PFSK-1 (cell line): ENCODE measurements around the gene RHBG.

Experiments
- SIN3A ChIP-seq: IDR thresholded peaks from 2 replicates; pipeline ENCODE4 v1.6.1; 2012; ENCODE audit warnings: mild to moderate bottlenecking, low read length, moderate library complexity, borderline replicate concordance; ENCODE audit not compliant: insufficient read depth
- TAF1 ChIP-seq: IDR thresholded peaks from 2 replicates; pipeline ENCODE4 v1.6.1; 2012; ENCODE audit warnings: low read length, control low read depth, borderline replicate concordance; ENCODE audit not compliant: insufficient read depth
- TF ChIP-seq, protein P1 (sequence below), 2 experiments: IDR thresholded peaks; 2 replicates each; pipeline versions ENCODE4 v1.6.1 to v1.8.0; 2011 to 2012; ENCODE audit warnings: low read depth in 2 of 2, low read length in 2 of 2, control low read depth in 1 of 2, inconsistent platforms in 1 of 2, mild to moderate bottlenecking in 1 of 2, moderate library complexity in 1 of 2; ENCODE audit not compliant: insufficient read depth in 1 of 2

DNA sequence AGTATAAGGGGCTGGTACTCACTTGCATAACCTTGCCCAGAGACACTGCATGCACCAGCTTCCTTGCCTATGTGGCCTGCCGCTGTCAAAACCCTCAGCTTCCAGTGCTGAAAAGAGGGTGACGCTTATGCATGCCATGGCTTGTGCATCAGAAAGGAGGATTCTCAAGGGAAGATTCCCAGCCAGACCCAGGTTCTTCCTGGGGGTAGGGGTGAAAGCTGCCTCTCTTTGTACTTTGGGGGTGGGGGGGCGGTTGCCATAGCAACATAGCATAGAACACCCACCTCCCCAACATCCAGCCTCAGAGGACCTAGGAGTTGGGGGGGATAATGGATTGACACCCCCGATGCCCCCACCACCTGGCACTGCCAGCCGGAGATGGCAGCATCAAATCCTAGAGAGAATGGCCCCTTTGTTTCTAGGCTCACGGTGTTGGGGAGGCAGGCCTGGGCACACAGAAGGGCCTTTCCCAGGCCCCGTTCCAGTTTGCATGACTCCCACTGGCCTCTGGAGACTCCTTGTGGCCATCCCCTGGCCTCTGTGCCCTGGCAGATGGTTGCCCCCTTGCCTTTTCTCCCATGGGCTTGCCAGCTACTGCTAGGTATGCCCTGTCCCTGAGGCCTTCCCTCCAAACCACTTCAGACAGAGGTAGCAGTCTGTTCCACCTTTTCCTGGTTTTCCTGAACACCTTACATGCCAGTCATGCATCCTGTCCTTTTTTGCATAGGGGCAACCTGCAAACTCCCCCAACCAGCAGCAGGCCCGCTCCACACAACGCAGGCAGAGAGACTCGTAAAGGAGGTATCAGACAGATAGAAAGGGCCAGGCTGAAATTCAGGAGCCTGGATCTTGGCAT lies 44.6 kb downstream of the RHBG start:
- TF ChIP-seq TAF1 (no peak), SIN3A (no peak)
- TF ChIP-seq, protein P1, sequence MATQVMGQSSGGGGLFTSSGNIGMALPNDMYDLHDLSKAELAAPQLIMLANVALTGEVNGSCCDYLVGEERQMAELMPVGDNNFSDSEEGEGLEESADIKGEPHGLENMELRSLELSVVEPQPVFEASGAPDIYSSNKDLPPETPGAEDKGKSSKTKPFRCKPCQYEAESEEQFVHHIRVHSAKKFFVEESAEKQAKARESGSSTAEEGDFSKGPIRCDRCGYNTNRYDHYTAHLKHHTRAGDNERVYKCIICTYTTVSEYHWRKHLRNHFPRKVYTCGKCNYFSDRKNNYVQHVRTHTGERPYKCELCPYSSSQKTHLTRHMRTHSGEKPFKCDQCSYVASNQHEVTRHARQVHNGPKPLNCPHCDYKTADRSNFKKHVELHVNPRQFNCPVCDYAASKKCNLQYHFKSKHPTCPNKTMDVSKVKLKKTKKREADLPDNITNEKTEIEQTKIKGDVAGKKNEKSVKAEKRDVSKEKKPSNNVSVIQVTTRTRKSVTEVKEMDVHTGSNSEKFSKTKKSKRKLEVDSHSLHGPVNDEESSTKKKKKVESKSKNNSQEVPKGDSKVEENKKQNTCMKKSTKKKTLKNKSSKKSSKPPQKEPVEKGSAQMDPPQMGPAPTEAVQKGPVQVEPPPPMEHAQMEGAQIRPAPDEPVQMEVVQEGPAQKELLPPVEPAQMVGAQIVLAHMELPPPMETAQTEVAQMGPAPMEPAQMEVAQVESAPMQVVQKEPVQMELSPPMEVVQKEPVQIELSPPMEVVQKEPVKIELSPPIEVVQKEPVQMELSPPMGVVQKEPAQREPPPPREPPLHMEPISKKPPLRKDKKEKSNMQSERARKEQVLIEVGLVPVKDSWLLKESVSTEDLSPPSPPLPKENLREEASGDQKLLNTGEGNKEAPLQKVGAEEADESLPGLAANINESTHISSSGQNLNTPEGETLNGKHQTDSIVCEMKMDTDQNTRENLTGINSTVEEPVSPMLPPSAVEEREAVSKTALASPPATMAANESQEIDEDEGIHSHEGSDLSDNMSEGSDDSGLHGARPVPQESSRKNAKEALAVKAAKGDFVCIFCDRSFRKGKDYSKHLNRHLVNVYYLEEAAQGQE (IDR thresholded peaks at IDR 0.05; ENCODE audit: insufficient read depth in 1 of 2, low read depth in 2 of 2, low read length in 2 of 2): no peak
